Upper lobe of right lung (tissue), 1 donor: ENCODE data around the gene ANK3. TPM values are rescaled to one million over a fixed set of nuclear protein-coding genes. Genes with fewer than 3 reads are reported as not detected.

Experiments used
- ATAC-seq: fragments of 200-7000 bp; cut with Tn5 transposase; one replicate; pipeline ENCODE4 v1.9.1; 2020; ENCODE audit warnings: mild to moderate bottlenecking, moderate library complexity
- DNase-seq: peaks from one replicate; pipeline ENCODE4 v3.0.0-alpha.2; 2020
- H3K27ac ChIP-seq: fragments of 200-600 bp; one replicate; pipeline ENCODE4 v1.8.0; 2022
- H3K27me3 ChIP-seq: fragments of 200-600 bp; one replicate; pipeline ENCODE4 v1.8.0; 2022; ENCODE audit warnings: mild to moderate bottlenecking
- H3K36me3 ChIP-seq: fragments of 200-600 bp; one replicate; pipeline ENCODE4 v1.8.0; 2022
- H3K4me1 ChIP-seq: fragments of 200-600 bp; one replicate; pipeline ENCODE4 v1.8.0; 2022
- H3K4me3 ChIP-seq: fragments of 200-600 bp; one replicate; pipeline ENCODE4 v1.8.0; 2022; ENCODE audit warnings: mild to moderate bottlenecking
- H3K9me3 ChIP-seq: fragments of 200-600 bp; one replicate; pipeline ENCODE4 v1.8.0; 2022
- CTCF ChIP-seq: fragments of 200-600 bp; IDR thresholded peaks from one replicate; pipeline ENCODE4 v1.8.0; 2022; ENCODE audit warnings: antibody characterized with exemption
- intact Hi-C: fragments of 100-400 bp; cut with DNase I; formaldehyde crosslinking; loops from one replicate; pipeline ENCODE4 v1.11.0; 2022
- total RNA-seq: library from RNA; stranded (reverse); fragmentation: NEBNext Ultra II Directional; extraction: Animal tissue kit (Norgen Biotek cat#: 25700); gene quantifications from one replicate; pipeline ENCODE4 v1.2.1, GENCODE V29; 2021
- donor health status: DM: no; HTN: yes; CAD: no; lungs with severe emphysema.

ANK3 gene
- total RNA-seq, 1 donor from 2014 or later, result 91.1 TPM

DNA sequence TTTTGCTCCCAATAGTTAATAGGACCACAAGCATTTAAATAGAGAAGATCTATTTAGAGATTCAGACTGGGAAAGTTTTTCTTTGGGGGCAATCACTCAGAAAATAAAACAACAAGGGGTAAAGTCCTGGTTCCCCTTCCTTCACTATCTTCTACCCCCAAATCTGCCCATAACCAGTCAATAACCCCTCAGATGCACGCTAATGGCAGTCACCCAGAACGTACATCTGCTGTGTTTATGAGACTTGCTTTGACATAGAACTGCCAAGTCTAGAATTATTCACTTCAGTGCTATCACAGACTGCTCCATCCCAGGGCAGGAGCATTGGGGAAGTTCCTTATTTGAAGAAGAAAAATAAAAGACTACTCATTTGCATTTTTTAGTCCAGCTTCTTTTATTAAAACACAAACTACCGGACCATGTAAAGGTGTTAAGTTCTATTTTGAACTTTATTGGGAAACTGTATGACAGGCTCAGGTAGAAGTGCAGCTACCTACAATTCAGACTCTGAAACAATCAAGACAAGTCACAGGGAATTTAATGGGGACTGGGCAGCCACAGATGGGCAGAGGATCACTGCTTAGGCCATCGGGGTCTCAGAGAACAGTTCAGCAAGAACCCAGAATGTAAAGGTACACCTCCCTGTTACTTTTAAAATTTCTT, 38.4 kb downstream of the ANK3 start:
- TF ChIP-seq CTCF, result no peak
- no peak overlapping the region for H3K4me3 ChIP-seq
- H3K36me3 ChIP-seq, result no peaks in the 10 kb centered on the region
- ATAC-seq (no peak), DNase-seq (no peak)
- no peaks in the 10 kb centered on the region for H3K4me1 ChIP-seq
- no peak overlapping the region for H3K27ac ChIP-seq
- no peaks in the 10 kb centered on the region for H3K27me3 ChIP-seq
- intact Hi-C loops, result no loop called here
- no peaks in the 10 kb centered on the region for H3K9me3 ChIP-seq

DNA sequence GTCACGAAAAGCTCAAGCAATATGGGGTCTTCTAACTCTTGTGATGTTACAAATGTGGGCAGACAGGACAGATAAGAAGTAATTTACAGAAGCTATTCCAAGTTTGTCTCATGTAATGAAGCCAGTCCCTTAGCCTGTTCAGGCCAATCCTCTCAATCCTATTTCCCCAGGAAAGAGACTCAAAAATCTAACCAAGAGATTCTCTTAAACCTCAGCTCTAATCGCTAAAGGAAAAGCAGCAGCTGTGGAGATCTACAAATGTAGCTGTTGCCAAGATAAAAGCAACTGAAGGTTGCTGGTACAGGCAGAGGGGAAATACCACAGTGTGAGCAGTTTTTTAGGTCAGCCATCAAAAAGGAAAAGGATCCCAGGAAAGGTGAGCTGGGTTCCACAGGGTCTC, 39.3 kb downstream of the ANK3 start:
- Histone ChIP-seq H3K4me1 (no peaks in the 10 kb centered on the region), H3K4me3 (no peak overlapping the region), H3K27ac (no peak overlapping the region), H3K27me3 (no peaks in the 10 kb centered on the region), H3K36me3 (no peaks in the 10 kb centered on the region), H3K9me3 (no peaks in the 10 kb centered on the region)
- intact Hi-C loops, result no loop called here
- no peak for TF ChIP-seq CTCF
- DNase-seq (no peak), ATAC-seq (no peak)

DNA sequence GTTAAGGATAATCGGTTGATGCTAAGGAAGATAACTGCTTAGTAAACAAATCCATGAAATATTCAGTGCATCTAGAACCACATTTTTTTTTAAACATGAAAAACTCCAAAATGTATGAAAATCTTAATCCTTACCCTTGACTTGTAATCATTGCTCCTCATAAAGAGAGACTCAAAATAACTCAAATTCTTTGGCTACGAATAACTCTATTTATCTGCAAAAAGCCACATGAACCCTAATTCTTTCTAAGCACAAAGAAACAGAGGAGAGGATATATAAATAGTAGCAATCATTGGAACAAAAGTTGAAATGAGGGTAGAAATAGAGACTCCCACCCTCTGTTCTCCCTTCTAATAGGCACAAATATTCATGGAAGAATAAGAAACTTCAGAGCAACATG, 40.2 kb downstream of the ANK3 start:
- ATAC-seq (no peak), DNase-seq (no peak)
- Histone ChIP-seq H3K27ac (no peak overlapping the region), H3K36me3 (no peaks in the 10 kb centered on the region), H3K4me1 (no peaks in the 10 kb centered on the region), H3K27me3 (no peaks in the 10 kb centered on the region), H3K4me3 (no peak overlapping the region), H3K9me3 (no peaks in the 10 kb centered on the region)
- intact Hi-C loops, result no loop called here
- no peak for TF ChIP-seq CTCF

- TF ChIP-seq CTCF, result no peak
- ATAC-seq, result no peak
- no peaks in the 10 kb centered on the region for H3K36me3 ChIP-seq
- intact Hi-C loops, result no loop called here
- no peak for DNase-seq
- H3K9me3 ChIP-seq, result no peaks in the 10 kb centered on the region
- H3K27me3 ChIP-seq, result no peaks in the 10 kb centered on the region
- H3K27ac ChIP-seq, result no peak overlapping the region
- no peaks in the 10 kb centered on the region for H3K4me1 ChIP-seq
- H3K4me3 ChIP-seq, result no peak overlapping the region
Measured at GRCh38 chr10:60348982-60349381, 40.7 kb downstream of the ANK3 start.

GRCh38 chr10:60347270-60347669, 42.4 kb downstream of the ANK3 start:
- no peaks in the 10 kb centered on the region for H3K9me3 ChIP-seq
- H3K4me1 ChIP-seq, result no peaks in the 10 kb centered on the region
- no peaks in the 10 kb centered on the region for H3K36me3 ChIP-seq
- no peak overlapping the region for H3K27ac ChIP-seq
- intact Hi-C loops, result no loop called here
- H3K4me3 ChIP-seq, result no peak overlapping the region
- no peak for DNase-seq
- no peak for ATAC-seq
- no peak for TF ChIP-seq CTCF
- H3K27me3 ChIP-seq, result no peaks in the 10 kb centered on the region

GRCh38 chr10:60346661-60347060, 43.0 kb downstream of the ANK3 start:
- TF ChIP-seq CTCF, result no peak
- no peaks in the 10 kb centered on the region for H3K27me3 ChIP-seq
- ATAC-seq (no peak), DNase-seq (no peak)
- no peak overlapping the region for H3K4me3 ChIP-seq
- no peak overlapping the region for H3K27ac ChIP-seq
- no peaks in the 10 kb centered on the region for H3K9me3 ChIP-seq
- intact Hi-C loops, result no loop called here
- H3K36me3 ChIP-seq, result no peaks in the 10 kb centered on the region
- H3K4me1 ChIP-seq, result no peaks in the 10 kb centered on the region
